Kidney tubule cell (primary cell): ENCODE measurements around the gene MREG.
A peak's percentile ranks its signal among the peaks of the same experiment; 100 is the strongest.
"Not testable (repeated sequence)": the region's sequence is repeated elsewhere in the genome, so short reads cannot be mapped to it uniquely, and the experiment has no call there.

Experiments
- DNase-seq: peaks from one replicate; pipeline ENCODE4 v3.0.0-alpha.2; 2018; ENCODE audit warnings: low spot score

The MREG gene

GRCh38 chr2:215988556-215989207 is 24.7 kb downstream of the MREG start:
- DNase-seq: not testable (repeated sequence)

GRCh38 chr2:215985257-215985656 is 28.1 kb downstream of the MREG start:
- DNase-seq: no peak

GRCh38 chr2:215984661-215985060 is 28.7 kb downstream of the MREG start:
- no peak for DNase-seq

- no peak for DNase-seq
These were observed 29.6 kb downstream of the MREG start for GRCh38 chr2:215983581-215984351.

GRCh38 chr2:215982465-215982875 is 30.9 kb downstream of the MREG start:
- peak; percentile 96 for DNase-seq

GRCh38 chr2:215981115-215981514 is 32.2 kb downstream of the MREG start:
- no peak for DNase-seq

- no peak for DNase-seq
These were observed 33.7 kb downstream of the MREG start for GRCh38 chr2:215979620-215980019.

- DNase-seq: no peak
These were observed 38.5 kb downstream of the MREG start for GRCh38 chr2:215974700-215975429.

- peak; percentile 61 for DNase-seq
These were observed 39.2 kb downstream of the MREG start for GRCh38 chr2:215973954-215974699.

- DNase-seq: no peak
These were observed 40.1 kb downstream of the MREG start for GRCh38 chr2:215973145-215973792.

- no peak for DNase-seq
These were observed 41.7 kb downstream of the MREG start for GRCh38 chr2:215971671-215972070.

GRCh38 chr2:215970894-215971293 is 42.5 kb downstream of the MREG start:
- not testable (repeated sequence) for DNase-seq

GRCh38 chr2:215970425-215970824 is 42.9 kb downstream of the MREG start:
- peak; percentile 51 for DNase-seq

GRCh38 chr2:215969131-215969841 is 44.1 kb downstream of the MREG start:
- peak; percentile 59 for DNase-seq

GRCh38 chr2:215968499-215968898 is 44.9 kb downstream of the MREG start:
- DNase-seq: no peak

GRCh38 chr2:215967590-215968378 is 45.6 kb downstream of the MREG start:
- DNase-seq: no peak

GRCh38 chr2:215966951-215967350 is 46.4 kb downstream of the MREG start:
- DNase-seq: no peak

- DNase-seq: no peak
These were observed 47.1 kb downstream of the MREG start for GRCh38 chr2:215966274-215966673.

GRCh38 chr2:215965532-215966165 is 47.7 kb downstream of the MREG start:
- no peak for DNase-seq

GRCh38 chr2:215961981-215962380 is 51.4 kb downstream of the MREG start:
- DNase-seq: no peak
